ENCODE measurements around the gene GRK5.

GRK5 gene

DNA sequence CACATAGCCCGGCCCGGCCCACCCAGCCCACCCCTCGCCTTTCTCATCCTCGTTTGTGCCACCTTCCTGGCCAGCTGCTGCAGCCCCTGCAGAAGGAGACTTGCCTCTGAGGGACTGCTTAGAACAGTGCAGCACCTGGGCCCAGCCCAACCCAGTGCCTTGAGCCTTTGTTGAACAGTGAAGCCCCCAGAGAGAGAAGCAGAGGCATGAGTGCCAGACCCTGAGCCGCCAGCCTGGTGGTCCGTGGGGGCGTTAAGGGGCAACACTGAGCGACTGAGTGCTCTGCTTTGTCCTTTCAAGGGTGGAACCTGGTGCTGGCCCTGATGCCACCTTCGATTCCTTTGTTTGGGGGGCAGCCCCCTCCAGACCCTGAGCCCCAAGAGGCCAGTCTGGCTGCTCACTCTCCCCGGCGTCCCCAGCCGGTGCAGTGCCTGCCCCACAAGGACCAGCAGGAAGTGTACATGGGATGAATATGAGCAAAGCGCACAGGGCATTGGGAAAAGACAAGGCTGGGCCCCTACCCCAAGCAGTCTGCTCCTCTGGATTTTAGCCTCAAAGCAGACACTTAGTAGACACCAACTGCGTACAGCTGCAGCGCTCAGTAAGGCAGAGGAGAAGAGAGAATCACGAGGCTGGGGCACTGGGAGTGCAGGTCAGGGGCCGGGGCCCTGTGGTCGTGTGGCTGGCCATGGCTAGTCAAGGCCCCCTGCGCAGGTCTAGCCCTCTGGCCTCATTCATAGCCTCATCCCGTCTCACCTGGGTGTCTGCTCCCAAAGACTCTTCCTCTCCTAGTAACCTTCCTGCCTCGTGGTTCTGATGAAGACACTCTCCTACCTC is 239.3 kb downstream of the GRK5 start:
- Histone ChIP-seq H3K27me3 (replicated peaks; ENCODE audit: control insufficient read depth, insufficient read depth, low read length) (no peaks in the 10 kb centered on the region), H3K9me3 (ENCODE audit: control insufficient read depth, low read length) (no peaks in the 10 kb centered on the region), H3K4me1 (ENCODE audit: control insufficient read depth, insufficient read depth, low read length) (peaks cover 30% of the 10 kb centered on the region), H3K4me3 (ENCODE audit: low read length) (no peak overlapping the region), H3K36me3 (ENCODE audit: control insufficient read depth, insufficient read depth, low read length, severe bottlenecking) (peaks cover 5% of the 10 kb centered on the region), H3K9ac (ENCODE audit: low read length) (no peak overlapping the region)
- no peak for DNase-seq (ENCODE audit: low read depth)

DNA sequence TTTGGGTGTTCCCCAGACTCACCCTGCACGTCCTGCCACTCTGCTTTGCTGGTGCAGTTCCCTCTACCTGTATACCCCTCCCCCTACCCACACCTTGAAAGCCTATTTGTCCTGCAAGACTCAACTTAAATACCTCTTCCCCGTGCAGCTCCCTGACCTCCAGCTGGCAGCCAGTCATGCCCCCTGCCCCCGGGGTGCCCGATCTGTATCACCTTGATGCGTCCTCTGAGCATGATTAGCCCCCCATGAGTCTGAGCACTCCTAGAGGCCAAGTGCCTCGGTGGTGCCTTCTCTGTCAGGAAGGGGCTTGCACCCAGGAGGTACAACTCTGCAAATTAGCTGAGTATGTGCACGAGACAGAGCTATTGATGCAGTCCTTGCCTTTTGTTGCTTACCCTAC is 240.1 kb downstream of the GRK5 start:
- Histone ChIP-seq H3K36me3 (ENCODE audit: control insufficient read depth, insufficient read depth, low read length, severe bottlenecking) (peaks cover 5% of the 10 kb centered on the region), H3K4me1 (ENCODE audit: control insufficient read depth, insufficient read depth, low read length) (peaks cover 27% of the 10 kb centered on the region), H3K9me3 (ENCODE audit: control insufficient read depth, low read length) (no peaks in the 10 kb centered on the region), H3K27me3 (replicated peaks; ENCODE audit: control insufficient read depth, insufficient read depth, low read length) (no peaks in the 10 kb centered on the region), H3K4me3 (ENCODE audit: low read length) (no peak overlapping the region), H3K9ac (ENCODE audit: low read length) (no peak overlapping the region)
- DNase-seq (ENCODE audit: low read depth): no peak

GRCh38 chr10:119447823-119448546 is 240.6 kb downstream of the GRK5 start:
- Histone ChIP-seq H3K36me3 (ENCODE audit: control insufficient read depth, insufficient read depth, low read length, severe bottlenecking) (peaks cover 5% of the 10 kb centered on the region), H3K4me1 (ENCODE audit: control insufficient read depth, insufficient read depth, low read length) (peaks cover 27% of the 10 kb centered on the region), H3K27me3 (replicated peaks; ENCODE audit: control insufficient read depth, insufficient read depth, low read length) (no peaks in the 10 kb centered on the region), H3K9ac (ENCODE audit: low read length) (no peak overlapping the region), H3K4me3 (ENCODE audit: low read length) (no peak overlapping the region), H3K9me3 (ENCODE audit: control insufficient read depth, low read length) (no peaks in the 10 kb centered on the region)
- no peak for DNase-seq (ENCODE audit: low read depth)

GRCh38 chr10:119448628-119449584 is 241.5 kb downstream of the GRK5 start:
- Histone ChIP-seq H3K9ac (ENCODE audit: low read length) (no peak overlapping the region), H3K36me3 (ENCODE audit: control insufficient read depth, insufficient read depth, low read length, severe bottlenecking) (peaks cover 5% of the 10 kb centered on the region), H3K4me1 (ENCODE audit: control insufficient read depth, insufficient read depth, low read length) (peaks cover 27% of the 10 kb centered on the region), H3K9me3 (ENCODE audit: control insufficient read depth, low read length) (no peaks in the 10 kb centered on the region), H3K27me3 (replicated peaks; ENCODE audit: control insufficient read depth, insufficient read depth, low read length) (no peaks in the 10 kb centered on the region), H3K4me3 (ENCODE audit: low read length) (no peak overlapping the region)
- no peak for DNase-seq (ENCODE audit: low read depth)

- DNase-seq (ENCODE audit: low read depth): peak; percentile 46
- Histone ChIP-seq H3K4me3 (ENCODE audit: low read length) (peak overlapping the region; percentile 43), H3K27me3 (replicated peaks; ENCODE audit: control insufficient read depth, insufficient read depth, low read length) (no peaks in the 10 kb centered on the region)
These were observed 242.5 kb downstream of the GRK5 start for GRCh38 chr10:119449760-119450461.

DNA sequence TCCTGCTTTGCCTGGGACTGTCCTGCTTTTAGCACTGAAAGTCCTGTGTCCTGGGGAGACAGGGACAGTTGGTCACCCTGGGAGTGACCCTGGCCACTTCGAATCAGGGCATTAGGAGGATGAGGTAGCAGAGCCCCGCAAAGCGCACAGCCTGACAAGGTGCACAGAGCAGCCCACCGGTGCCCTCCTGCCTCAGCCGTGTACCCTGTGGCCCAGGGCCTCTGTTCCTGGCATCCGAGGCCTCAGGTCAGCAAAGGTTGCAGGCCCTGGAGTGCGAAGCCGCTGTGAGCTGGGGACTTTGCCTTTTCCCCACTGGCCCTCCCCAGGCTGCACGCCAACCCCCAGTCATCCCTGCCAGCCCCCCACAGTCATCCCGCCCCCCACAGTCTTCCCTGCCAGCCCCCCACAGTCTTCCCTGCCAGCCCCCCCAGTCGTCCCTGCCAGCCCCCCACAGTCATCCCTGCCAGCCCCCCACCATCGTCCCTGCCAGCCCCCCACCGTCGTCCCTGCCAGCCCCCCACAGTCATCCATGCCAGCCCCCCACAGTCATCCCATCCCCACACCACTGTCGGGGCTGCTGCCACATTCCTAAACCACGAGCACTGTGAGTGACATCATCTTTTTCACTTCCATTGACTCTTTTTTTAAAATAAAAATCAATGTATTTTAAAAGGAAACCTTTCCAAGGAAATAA is 243.4 kb downstream of the GRK5 start:
- no peak overlapping the region for H3K9ac ChIP-seq (ENCODE audit: low read length)
- peaks cover 27% of the 10 kb centered on the region for H3K4me1 ChIP-seq (ENCODE audit: control insufficient read depth, insufficient read depth, low read length)
- peak; percentile 30 for DNase-seq (ENCODE audit: low read depth)
- H3K27me3 ChIP-seq (replicated peaks; ENCODE audit: control insufficient read depth, insufficient read depth, low read length): no peaks in the 10 kb centered on the region
- peak overlapping the region; percentile 43 for H3K4me3 ChIP-seq (ENCODE audit: low read length)
- H3K36me3 ChIP-seq (ENCODE audit: control insufficient read depth, insufficient read depth, low read length, severe bottlenecking): peaks cover 5% of the 10 kb centered on the region
- no peaks in the 10 kb centered on the region for H3K9me3 ChIP-seq (ENCODE audit: control insufficient read depth, low read length)

More at GRCh38 chr10:119449760-119450461, 242.5 kb downstream of the GRK5 start:
- no peaks in the 10 kb centered on the region for H3K9me3 ChIP-seq (ENCODE audit: control insufficient read depth, low read length)
- peaks cover 5% of the 10 kb centered on the region for H3K36me3 ChIP-seq (ENCODE audit: control insufficient read depth, insufficient read depth, low read length, severe bottlenecking)
- H3K4me1 ChIP-seq (ENCODE audit: control insufficient read depth, insufficient read depth, low read length): peaks cover 27% of the 10 kb centered on the region
- no peak overlapping the region for H3K9ac ChIP-seq (ENCODE audit: low read length)

DNA sequence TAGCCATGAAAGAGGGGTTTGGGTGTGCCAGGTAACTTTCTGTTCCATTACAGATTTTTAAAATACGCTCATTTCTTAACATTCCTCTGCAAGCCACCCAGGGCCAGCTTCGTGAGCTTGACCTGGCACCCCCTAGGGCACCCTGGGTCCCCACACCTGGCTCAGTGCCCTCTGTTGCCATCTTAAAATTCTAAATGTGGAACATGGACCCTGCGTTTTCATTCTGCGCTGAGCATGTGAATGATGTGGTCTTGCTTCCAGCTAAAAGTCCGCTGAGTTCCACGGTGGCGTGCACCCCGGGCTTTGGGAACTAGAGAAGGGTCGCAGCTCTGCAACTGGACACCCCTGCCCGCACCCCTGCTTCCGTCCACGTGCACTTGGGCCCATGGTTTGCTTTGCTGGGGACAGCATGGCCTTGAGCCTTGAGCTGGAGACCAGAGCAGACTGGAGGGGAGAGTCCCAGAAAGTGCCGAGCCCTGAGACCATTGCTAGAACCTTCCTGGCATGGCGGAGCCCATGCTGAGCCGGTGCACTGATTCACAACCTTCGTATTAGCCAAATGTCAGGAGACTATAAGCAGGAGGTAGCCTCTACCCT is 244.0 kb downstream of the GRK5 start:
- H3K9me3 ChIP-seq (ENCODE audit: control insufficient read depth, low read length): no peaks in the 10 kb centered on the region

GRCh38 chr10:119452396-119452795 is 245.0 kb downstream of the GRK5 start:
- no peak overlapping the region for H3K4me3 ChIP-seq (ENCODE audit: low read length)

More for the DNA sequence above, 244.0 kb downstream of the GRK5 start:
- peaks cover 5% of the 10 kb centered on the region for H3K36me3 ChIP-seq (ENCODE audit: control insufficient read depth, insufficient read depth, low read length, severe bottlenecking)
- no peak for DNase-seq (ENCODE audit: low read depth)
- H3K9ac ChIP-seq (ENCODE audit: low read length): no peak overlapping the region
- H3K4me1 ChIP-seq (ENCODE audit: control insufficient read depth, insufficient read depth, low read length): peaks cover 27% of the 10 kb centered on the region
- no peak overlapping the region for H3K4me3 ChIP-seq (ENCODE audit: low read length)
- no peaks in the 10 kb centered on the region for H3K27me3 ChIP-seq (replicated peaks; ENCODE audit: control insufficient read depth, insufficient read depth, low read length)

DNA sequence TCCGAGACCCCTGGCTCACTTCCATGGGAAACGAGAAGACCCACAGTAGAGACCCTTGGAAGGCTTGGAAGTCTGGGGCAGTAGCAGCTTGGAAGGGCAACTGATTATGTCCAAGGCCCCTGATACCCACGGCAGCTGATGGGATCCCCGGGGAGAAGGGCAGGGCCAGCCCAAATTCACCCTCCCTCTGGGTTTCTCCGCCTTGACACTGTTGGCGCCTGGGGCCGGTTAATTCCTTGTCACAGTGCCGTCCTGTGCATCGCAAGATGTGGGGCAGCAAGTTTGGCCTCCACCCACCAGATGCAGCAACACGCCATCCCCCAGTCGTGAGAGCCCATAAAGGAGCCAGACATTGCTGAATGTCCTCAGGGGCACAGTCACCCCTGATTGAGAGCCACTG is 245.9 kb downstream of the GRK5 start:
- H3K27me3 ChIP-seq (replicated peaks; ENCODE audit: control insufficient read depth, insufficient read depth, low read length): no peaks in the 10 kb centered on the region
- H3K9ac ChIP-seq (ENCODE audit: low read length): no peak overlapping the region

More at GRCh38 chr10:119452396-119452795, 245.0 kb downstream of the GRK5 start:
- no peak for DNase-seq (ENCODE audit: low read depth)
- no peaks in the 10 kb centered on the region for H3K9me3 ChIP-seq (ENCODE audit: control insufficient read depth, low read length)
- H3K36me3 ChIP-seq (ENCODE audit: control insufficient read depth, insufficient read depth, low read length, severe bottlenecking): no peaks in the 10 kb centered on the region
- peaks cover 27% of the 10 kb centered on the region for H3K4me1 ChIP-seq (ENCODE audit: control insufficient read depth, insufficient read depth, low read length)
- H3K27me3 ChIP-seq (replicated peaks; ENCODE audit: control insufficient read depth, insufficient read depth, low read length): no peaks in the 10 kb centered on the region
- no peak overlapping the region for H3K9ac ChIP-seq (ENCODE audit: low read length)

DNA sequence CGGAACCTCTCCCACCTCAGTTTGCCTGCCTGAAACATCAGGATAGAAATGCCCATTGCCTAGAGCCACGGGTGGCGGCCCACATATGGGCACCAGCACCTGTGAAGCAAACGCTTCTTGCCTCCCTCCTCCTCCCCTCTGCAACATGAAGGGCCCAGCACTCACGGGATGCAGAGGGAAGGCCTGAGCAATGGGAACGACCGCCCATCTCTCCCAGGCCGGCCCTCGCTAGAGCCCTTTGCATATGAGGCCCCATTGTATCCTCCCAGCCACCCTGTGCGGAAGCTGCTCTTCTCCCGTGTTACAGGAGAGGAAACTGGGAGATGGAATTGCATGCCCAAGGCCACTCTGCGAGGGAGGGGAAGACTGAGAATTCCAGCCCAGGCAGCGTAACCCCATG is 246.9 kb downstream of the GRK5 start:
- H3K9ac ChIP-seq (ENCODE audit: low read length): no peak overlapping the region
- peaks cover 18% of the 10 kb centered on the region for H3K4me1 ChIP-seq (ENCODE audit: control insufficient read depth, insufficient read depth, low read length)
- H3K36me3 ChIP-seq (ENCODE audit: control insufficient read depth, insufficient read depth, low read length, severe bottlenecking): no peaks in the 10 kb centered on the region
- no peak for DNase-seq (ENCODE audit: low read depth)
- H3K4me3 ChIP-seq (ENCODE audit: low read length): no peak overlapping the region
- no peaks in the 10 kb centered on the region for H3K9me3 ChIP-seq (ENCODE audit: control insufficient read depth, low read length)
- H3K27me3 ChIP-seq (replicated peaks; ENCODE audit: control insufficient read depth, insufficient read depth, low read length): no peaks in the 10 kb centered on the region

More for the DNA sequence above, 245.9 kb downstream of the GRK5 start:
- Histone ChIP-seq H3K9me3 (ENCODE audit: control insufficient read depth, low read length) (no peaks in the 10 kb centered on the region), H3K36me3 (ENCODE audit: control insufficient read depth, insufficient read depth, low read length, severe bottlenecking) (no peaks in the 10 kb centered on the region), H3K4me3 (ENCODE audit: low read length) (no peak overlapping the region), H3K4me1 (ENCODE audit: control insufficient read depth, insufficient read depth, low read length) (peaks cover 22% of the 10 kb centered on the region)
- no peak for DNase-seq (ENCODE audit: low read depth)

Measured in adipocyte (in vitro differentiated cells).